ENCODE data around the gene NME8.
"Not testable (repeated sequence)": the region's sequence is repeated elsewhere in the genome, so short reads cannot be mapped to it uniquely, and the experiment has no call there.

The NME8 gene

GRCh38 chr7:37848297-37848696, at the start of gene NME8:
Gene NME8 (plus strand): TSS chr7:37848597. CDS start chr7:37850267, 1,670 bp downstream.
- DNase-seq, result no peak

GRCh38 chr7:37806152-37806551, 42.2 kb upstream of the NME8 start:
- no peak for DNase-seq

GRCh38 chr7:37812161-37812580, 36.2 kb upstream of the NME8 start:
- not testable (repeated sequence) for DNase-seq

GRCh38 chr7:37815671-37816371, 32.6 kb upstream of the NME8 start:
- no peak for DNase-seq

- no peak for DNase-seq
Observed at GRCh38 chr7:37816922-37817590, 31.3 kb upstream of the NME8 start.

- no peak for DNase-seq
Observed at GRCh38 chr7:37817591-37817960, 30.8 kb upstream of the NME8 start.

GRCh38 chr7:37817996-37818720, 30.2 kb upstream of the NME8 start:
- DNase-seq, result no peak

- no peak for DNase-seq
Observed at GRCh38 chr7:37820708-37821468, 27.5 kb upstream of the NME8 start.

GRCh38 chr7:37822946-37823345, 25.5 kb upstream of the NME8 start:
- no peak for DNase-seq

- no peak for DNase-seq
Observed at GRCh38 chr7:37823557-37823956, 24.8 kb upstream of the NME8 start.

- no peak for DNase-seq
Observed at GRCh38 chr7:37825038-37825437, 23.4 kb upstream of the NME8 start.

GRCh38 chr7:37826825-37827224, 21.6 kb upstream of the NME8 start:
- no peak for DNase-seq

GRCh38 chr7:37831244-37831643, 17.2 kb upstream of the NME8 start:
- no peak for DNase-seq

GRCh38 chr7:37832194-37832593, 16.2 kb upstream of the NME8 start:
- DNase-seq, result no peak

GRCh38 chr7:37833107-37833817, 15.1 kb upstream of the NME8 start:
- DNase-seq, result peak; percentile 44

- no peak for DNase-seq
Observed at GRCh38 chr7:37833818-37834146, 14.6 kb upstream of the NME8 start.

- no peak for DNase-seq
Observed at GRCh38 chr7:37853468-37853867, 5.1 kb downstream of the NME8 start.

- DNase-seq, result no peak
Observed at GRCh38 chr7:37882086-37882485, 33.7 kb downstream of the NME8 start.

- no peak for DNase-seq
Observed at GRCh38 chr7:37893359-37893758, 45.0 kb downstream of the NME8 start.

GRCh38 chr7:37894671-37895070, 46.3 kb downstream of the NME8 start:
- DNase-seq, result no peak

- DNase-seq, result no peak
Observed at GRCh38 chr7:37899712-37900247, 51.4 kb downstream of the NME8 start.

- DNase-seq, result no peak
Observed at GRCh38 chr7:37901236-37901827, 52.9 kb downstream of the NME8 start.

All from NCI-H1048 (cell line).